ENCODE data around the gene NPDC1. TPM values are rescaled to one million over a fixed set of nuclear protein-coding genes. Genes with fewer than 3 reads are reported as not detected.

The NPDC1 gene
- total RNA-seq, 1 experiment from 2014 or later, result 73.9 TPM

DNA sequence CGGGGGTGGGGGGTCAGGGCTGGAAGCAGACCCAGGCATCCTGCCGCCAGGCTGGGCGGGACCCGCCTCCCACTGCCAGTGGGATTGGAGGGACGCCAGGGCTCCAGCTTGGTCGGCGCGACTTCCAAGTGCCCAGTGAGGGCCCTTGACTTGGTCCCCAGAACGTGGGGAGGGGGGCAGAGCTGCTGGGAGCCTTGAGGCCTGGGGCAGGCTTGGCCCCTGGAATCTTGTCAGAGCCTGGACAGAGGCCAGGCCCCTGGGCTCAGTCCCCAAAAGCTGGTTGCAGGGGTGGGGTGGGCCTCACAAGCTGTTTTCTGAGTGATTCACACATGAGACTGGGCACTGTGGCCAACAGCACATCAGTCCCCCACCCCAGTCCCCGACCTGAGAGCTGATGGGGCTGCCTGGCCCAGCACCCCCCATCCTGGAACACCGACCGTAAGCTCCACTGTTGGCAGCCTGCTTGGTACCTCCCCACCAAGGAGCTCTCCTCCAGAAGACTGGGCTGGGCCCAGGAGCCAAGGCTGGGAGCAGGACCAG is 50.1 kb downstream of the NPDC1 start:
- no TSS peak for BruUV-seq (replicated peaks)
- no peak overlapping the region for H3K4me3 ChIP-seq (ENCODE audit: low read depth, low read length, poor library complexity, severe bottlenecking)

DNA sequence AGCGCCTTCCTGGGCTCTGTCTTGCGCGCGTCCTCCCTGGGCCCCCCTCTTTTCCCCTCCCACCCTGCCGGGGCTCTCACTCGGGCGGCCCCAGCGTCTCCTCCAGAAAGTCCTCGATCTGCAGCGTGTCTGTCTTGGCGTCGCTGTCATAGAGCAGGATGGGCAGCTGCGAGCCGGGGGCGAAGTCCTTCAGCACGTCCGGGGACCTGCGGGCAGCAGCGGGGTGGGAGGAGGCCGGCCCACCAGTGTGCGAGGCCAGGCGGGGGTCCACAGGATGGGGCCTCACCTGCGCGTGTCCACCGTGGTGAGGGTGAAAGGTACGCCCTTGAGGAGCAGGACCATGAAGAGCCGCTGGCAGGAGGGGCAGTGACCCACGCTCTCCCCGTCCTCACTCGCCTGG is 50.6 kb downstream of the NPDC1 start:
- Histone ChIP-seq H3K27me3 (replicated peaks; ENCODE audit: insufficient read depth, low read depth, low read length, poor library complexity) (no peaks in the 10 kb centered on the region), H3K36me3 (ENCODE audit: insufficient read depth, low read length, poor library complexity, severe bottlenecking) (peaks cover 7% of the 10 kb centered on the region), H3K27ac (ENCODE audit: low read depth, low read length, poor library complexity, severe bottlenecking) (no peak overlapping the region), H3K4me1 (ENCODE audit: insufficient read depth, low read length, poor library complexity, severe bottlenecking) (peaks cover 26% of the 10 kb centered on the region), H3K4me3 (ENCODE audit: low read depth, low read length, poor library complexity, severe bottlenecking) (no peak overlapping the region), H3K9me3 (ENCODE audit: low read depth, low read length, poor library complexity, severe bottlenecking) (no peaks in the 10 kb centered on the region)
- intact Hi-C loops (cut with micrococcal nuclease; ENCODE audit: unreplicated experiment), result no loop called here
- TF ChIP-seq, protein P1, sequence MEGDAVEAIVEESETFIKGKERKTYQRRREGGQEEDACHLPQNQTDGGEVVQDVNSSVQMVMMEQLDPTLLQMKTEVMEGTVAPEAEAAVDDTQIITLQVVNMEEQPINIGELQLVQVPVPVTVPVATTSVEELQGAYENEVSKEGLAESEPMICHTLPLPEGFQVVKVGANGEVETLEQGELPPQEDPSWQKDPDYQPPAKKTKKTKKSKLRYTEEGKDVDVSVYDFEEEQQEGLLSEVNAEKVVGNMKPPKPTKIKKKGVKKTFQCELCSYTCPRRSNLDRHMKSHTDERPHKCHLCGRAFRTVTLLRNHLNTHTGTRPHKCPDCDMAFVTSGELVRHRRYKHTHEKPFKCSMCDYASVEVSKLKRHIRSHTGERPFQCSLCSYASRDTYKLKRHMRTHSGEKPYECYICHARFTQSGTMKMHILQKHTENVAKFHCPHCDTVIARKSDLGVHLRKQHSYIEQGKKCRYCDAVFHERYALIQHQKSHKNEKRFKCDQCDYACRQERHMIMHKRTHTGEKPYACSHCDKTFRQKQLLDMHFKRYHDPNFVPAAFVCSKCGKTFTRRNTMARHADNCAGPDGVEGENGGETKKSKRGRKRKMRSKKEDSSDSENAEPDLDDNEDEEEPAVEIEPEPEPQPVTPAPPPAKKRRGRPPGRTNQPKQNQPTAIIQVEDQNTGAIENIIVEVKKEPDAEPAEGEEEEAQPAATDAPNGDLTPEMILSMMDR (conservative IDR thresholded peaks at IDR 0.05; ENCODE audit: low read depth, low read length), result no peak
- no peak for TF ChIP-seq EZH2 (IDR thresholded peaks at IDR 0.05; ENCODE audit: borderline replicate concordance, low read depth, low read length, poor library complexity, severe bottlenecking)
- ChIA-PET CTCF (no interaction called here), POLR2A (ENCODE audit: low non-redundant PET) (interaction anchor here (0.6 kb wide), 1 partner anchor 109 kb away, joined by 7 read pairs; the partner anchor contains the start of gene TRAF2)
- BruUV-seq (replicated peaks), result no TSS peak
- DNase-seq (ENCODE audit: low spot score), result no peak

More for the DNA sequence above, 50.1 kb downstream of the NPDC1 start:
- Histone ChIP-seq H3K27ac (ENCODE audit: low read depth, low read length, poor library complexity, severe bottlenecking) (no peak overlapping the region), H3K4me1 (ENCODE audit: insufficient read depth, low read length, poor library complexity, severe bottlenecking) (peaks cover 26% of the 10 kb centered on the region), H3K27me3 (replicated peaks; ENCODE audit: insufficient read depth, low read depth, low read length, poor library complexity) (no peaks in the 10 kb centered on the region), H3K9me3 (ENCODE audit: low read depth, low read length, poor library complexity, severe bottlenecking) (no peaks in the 10 kb centered on the region), H3K36me3 (ENCODE audit: insufficient read depth, low read length, poor library complexity, severe bottlenecking) (peaks cover 7% of the 10 kb centered on the region)
- DNase-seq (ENCODE audit: low spot score), result no peak
- TF ChIP-seq EZH2 (IDR thresholded peaks at IDR 0.05; ENCODE audit: borderline replicate concordance, low read depth, low read length, poor library complexity, severe bottlenecking), result no peak
- TF ChIP-seq, protein P1 (conservative IDR thresholded peaks at IDR 0.05; ENCODE audit: low read depth, low read length), result no peak
- intact Hi-C loops (cut with micrococcal nuclease; ENCODE audit: unreplicated experiment), result no loop called here
- CTCF ChIA-PET, result no interaction called here
- POLR2A ChIA-PET (ENCODE audit: low non-redundant PET), result interaction anchor here (0.6 kb wide), 1 partner anchor 110 kb away, joined by 7 read pairs; the partner anchor contains the start of gene TRAF2

- ChIA-PET POLR2A (ENCODE audit: low non-redundant PET) (no interaction called here), CTCF (no interaction called here)
- intact Hi-C loops (cut with micrococcal nuclease; ENCODE audit: unreplicated experiment), result no loop called here
- Histone ChIP-seq H3K27me3 (replicated peaks; ENCODE audit: insufficient read depth, low read depth, low read length, poor library complexity) (no peaks in the 10 kb centered on the region), H3K4me1 (ENCODE audit: insufficient read depth, low read length, poor library complexity, severe bottlenecking) (peaks cover 26% of the 10 kb centered on the region), H3K4me3 (ENCODE audit: low read depth, low read length, poor library complexity, severe bottlenecking) (no peak overlapping the region), H3K27ac (ENCODE audit: low read depth, low read length, poor library complexity, severe bottlenecking) (no peak overlapping the region), H3K36me3 (ENCODE audit: insufficient read depth, low read length, poor library complexity, severe bottlenecking) (peaks cover 7% of the 10 kb centered on the region), H3K9me3 (ENCODE audit: low read depth, low read length, poor library complexity, severe bottlenecking) (no peaks in the 10 kb centered on the region)
- TF ChIP-seq EZH2 (IDR thresholded peaks at IDR 0.05; ENCODE audit: borderline replicate concordance, low read depth, low read length, poor library complexity, severe bottlenecking), result no peak
- TF ChIP-seq, protein P1 (conservative IDR thresholded peaks at IDR 0.05; ENCODE audit: low read depth, low read length), result no peak
- BruUV-seq (replicated peaks), result no TSS peak
- no peak for DNase-seq (ENCODE audit: low spot score)
Observed at GRCh38 chr9:136994888-136995230, 51.1 kb downstream of the NPDC1 start.

All from A673 (cell line).